Fibroblast of lung (primary cell): Measurements from ENCODE around the gene DHCR24.

Experiments
- EZH2 ChIP-seq: IDR thresholded peaks from 2 replicates; pipeline ENCODE4 v1.5.1; 2012; ENCODE audit warnings: low read length, control low read depth, mild to moderate bottlenecking; ENCODE audit errors: missing control alignments
- TF ChIP-seq, protein P1 (sequence below), 2 donors: IDR thresholded peaks in 1 of 2; conservative IDR thresholded peaks in 1 of 2; 1 replicate in 1 of 2; 2 replicates in 1 of 2; pipeline ENCODE4 v1.5.1; 2011 to 2012; ENCODE audit warnings: low read length in 2 of 2, control low read depth in 1 of 2, inconsistent platforms in 1 of 2, low read depth in 1 of 2, mild to moderate bottlenecking in 1 of 2

DNA sequence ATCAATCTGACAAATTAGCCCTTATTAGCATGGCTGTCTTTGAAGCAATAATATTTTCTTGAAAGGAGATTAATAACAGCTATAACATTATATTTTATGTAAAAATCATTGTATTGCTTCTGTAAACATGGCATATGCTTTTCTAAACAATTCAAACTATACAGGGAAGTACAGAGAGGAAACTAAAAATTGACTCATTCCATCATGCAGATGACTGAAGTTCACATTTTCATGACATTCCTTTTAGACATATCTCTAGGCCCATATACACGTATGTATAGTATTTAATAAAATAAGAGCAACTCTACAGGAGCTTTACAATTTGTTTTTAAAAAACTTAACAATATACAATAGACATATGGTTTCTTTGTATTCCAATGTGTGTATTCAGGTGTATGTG lies 5.6 kb upstream of the DHCR24 start:
- TF ChIP-seq, protein P1, sequence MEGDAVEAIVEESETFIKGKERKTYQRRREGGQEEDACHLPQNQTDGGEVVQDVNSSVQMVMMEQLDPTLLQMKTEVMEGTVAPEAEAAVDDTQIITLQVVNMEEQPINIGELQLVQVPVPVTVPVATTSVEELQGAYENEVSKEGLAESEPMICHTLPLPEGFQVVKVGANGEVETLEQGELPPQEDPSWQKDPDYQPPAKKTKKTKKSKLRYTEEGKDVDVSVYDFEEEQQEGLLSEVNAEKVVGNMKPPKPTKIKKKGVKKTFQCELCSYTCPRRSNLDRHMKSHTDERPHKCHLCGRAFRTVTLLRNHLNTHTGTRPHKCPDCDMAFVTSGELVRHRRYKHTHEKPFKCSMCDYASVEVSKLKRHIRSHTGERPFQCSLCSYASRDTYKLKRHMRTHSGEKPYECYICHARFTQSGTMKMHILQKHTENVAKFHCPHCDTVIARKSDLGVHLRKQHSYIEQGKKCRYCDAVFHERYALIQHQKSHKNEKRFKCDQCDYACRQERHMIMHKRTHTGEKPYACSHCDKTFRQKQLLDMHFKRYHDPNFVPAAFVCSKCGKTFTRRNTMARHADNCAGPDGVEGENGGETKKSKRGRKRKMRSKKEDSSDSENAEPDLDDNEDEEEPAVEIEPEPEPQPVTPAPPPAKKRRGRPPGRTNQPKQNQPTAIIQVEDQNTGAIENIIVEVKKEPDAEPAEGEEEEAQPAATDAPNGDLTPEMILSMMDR (conservative IDR thresholded peaks at IDR 0.05 in 1 of 2, IDR thresholded peaks at IDR 0.05 in 1 of 2; ENCODE audit: low read depth in 1 of 2, low read length in 2 of 2), result no peak
- no peak for TF ChIP-seq EZH2
